Central memory CD8-positive, alpha-beta T cell (primary cell): ENCODE measurements around the gene ZC2HC1C.
"Not testable (repeated sequence)": the region's sequence is repeated elsewhere in the genome, so short reads cannot be mapped to it uniquely, and the experiment has no call there.

ENCODE experiments used
- ATAC-seq: fragments of 150-1000 bp; cut with Tn5 transposase; replicated peaks from 2 replicates; pipeline ENCODE4 v1.10.0; 2022; ENCODE audit warnings: mild to moderate bottlenecking, moderate FRiP score, moderate number of reproducible peaks; ENCODE audit not compliant: poor library complexity, severe bottlenecking; ENCODE audit errors: extremely low read depth
- DNase-seq, 2 donors: peaks; one replicate each; pipeline ENCODE4 v3.0.0; 2021; ENCODE audit warnings: low spot score in 2 of 2
- H3K27ac Mint-ChIP-seq: one replicate; pipeline ENCODE4 v1.8.0; 2022; ENCODE audit warnings: low read depth, mild to moderate bottlenecking, moderate library complexity, mixed read lengths
- H3K27me3 Mint-ChIP-seq: one replicate; pipeline ENCODE4 v1.8.0; 2022; ENCODE audit warnings: mixed read lengths
- H3K36me3 Mint-ChIP-seq: one replicate; pipeline ENCODE4 v1.8.0; 2022; ENCODE audit warnings: mild to moderate bottlenecking, moderate library complexity, mixed read lengths; ENCODE audit not compliant: insufficient read depth
- H3K4me1 Mint-ChIP-seq: one replicate; pipeline ENCODE4 v1.8.0; 2022; ENCODE audit warnings: mixed read lengths
- H3K4me3 Mint-ChIP-seq: one replicate; pipeline ENCODE4 v1.8.0; 2022; ENCODE audit warnings: mild to moderate bottlenecking, moderate library complexity, mixed read lengths
- H3K9me3 Mint-ChIP-seq: one replicate; pipeline ENCODE4 v1.8.0; 2022; ENCODE audit warnings: mixed read lengths

Gene ZC2HC1C

GRCh38 chr14:75063491-75064204 is 5.8 kb upstream of the ZC2HC1C start, which contains the start of gene ACYP1:
Gene ACYP1 (minus strand): TSS chr14:75064024. CDS start chr14:75063553, 471 bp downstream.
- peaks cover 23% of the 10 kb centered on the region for H3K4me1 Mint-ChIP-seq
- H3K4me3 Mint-ChIP-seq, result peak within 1 kb of the TSS; percentile 99
- DNase-seq (peak; percentile 85), ATAC-seq (peak; percentile 99)
- H3K27me3 Mint-ChIP-seq, result no peaks in the 10 kb centered on the region
- peak within 1 kb of the TSS; percentile 99 for H3K27ac Mint-ChIP-seq
- H3K36me3 Mint-ChIP-seq, result peaks cover 11% of the 10 kb centered on the region
- no peaks in the 10 kb centered on the region for H3K9me3 Mint-ChIP-seq

- Mint-ChIP-seq H3K4me1 (peaks cover 23% of the 10 kb centered on the region), H3K27ac (peak overlapping the region; percentile 99), H3K4me3 (peak overlapping the region; percentile 99), H3K27me3 (no peaks in the 10 kb centered on the region), H3K9me3 (no peaks in the 10 kb centered on the region), H3K36me3 (peaks cover 12% of the 10 kb centered on the region)
- peak; percentile 20 for ATAC-seq
- DNase-seq, result no peak
Observed at GRCh38 chr14:75064205-75064567, 5.3 kb upstream of the ZC2HC1C start.

GRCh38 chr14:75066691-75067090 is 2.8 kb upstream of the ZC2HC1C start:
- H3K36me3 Mint-ChIP-seq, result peaks cover 8% of the 10 kb centered on the region
- no peaks in the 10 kb centered on the region for H3K9me3 Mint-ChIP-seq
- ATAC-seq (no peak), DNase-seq (no peak)
- H3K27me3 Mint-ChIP-seq, result no peaks in the 10 kb centered on the region
- H3K4me1 Mint-ChIP-seq, result peaks cover 19% of the 10 kb centered on the region
- no peak overlapping the region for H3K4me3 Mint-ChIP-seq
- H3K27ac Mint-ChIP-seq, result no peak overlapping the region

- Mint-ChIP-seq H3K27ac (no peak overlapping the region), H3K9me3 (no peaks in the 10 kb centered on the region), H3K4me1 (peaks cover 19% of the 10 kb centered on the region), H3K27me3 (no peaks in the 10 kb centered on the region), H3K4me3 (no peak overlapping the region), H3K36me3 (peaks cover 7% of the 10 kb centered on the region)
- DNase-seq (no peak), ATAC-seq (no peak)
Observed at GRCh38 chr14:75067212-75067611, 2.2 kb upstream of the ZC2HC1C start.

- not testable (repeated sequence) for H3K27me3 Mint-ChIP-seq, H3K36me3 Mint-ChIP-seq, ATAC-seq, DNase-seq, H3K27ac Mint-ChIP-seq, H3K4me3 Mint-ChIP-seq, H3K9me3 Mint-ChIP-seq
- H3K4me1 Mint-ChIP-seq, result peaks cover 16% of the 10 kb centered on the region
Observed at GRCh38 chr14:75067765-75068164, 1.7 kb upstream of the ZC2HC1C start.

- no peaks in the 10 kb centered on the region for H3K9me3 Mint-ChIP-seq
- DNase-seq (no peak), ATAC-seq (no peak)
- H3K36me3 Mint-ChIP-seq, result peaks cover 7% of the 10 kb centered on the region
- H3K27me3 Mint-ChIP-seq, result no peaks in the 10 kb centered on the region
- H3K27ac Mint-ChIP-seq, result no peak overlapping the region
- no peak overlapping the region for H3K4me3 Mint-ChIP-seq
- peaks cover 9% of the 10 kb centered on the region for H3K4me1 Mint-ChIP-seq
Observed at GRCh38 chr14:75068294-75069120, 934 bp upstream of the ZC2HC1C start.

GRCh38 chr14:75069811-75070145 is 337 bp downstream of the ZC2HC1C start:
- DNase-seq (no peak), ATAC-seq (no peak)
- Mint-ChIP-seq H3K27ac (no peak overlapping the region), H3K36me3 (peaks cover 1% of the 10 kb centered on the region), H3K4me1 (no peaks in the 10 kb centered on the region), H3K4me3 (no peak overlapping the region), H3K9me3 (no peaks in the 10 kb centered on the region), H3K27me3 (no peaks in the 10 kb centered on the region)

GRCh38 chr14:75070383-75070782 is 942 bp downstream of the ZC2HC1C start:
- H3K27ac Mint-ChIP-seq, result no peak overlapping the region
- no peaks in the 10 kb centered on the region for H3K9me3 Mint-ChIP-seq
- H3K4me3 Mint-ChIP-seq, result no peak overlapping the region
- H3K27me3 Mint-ChIP-seq, result no peaks in the 10 kb centered on the region
- H3K4me1 Mint-ChIP-seq, result no peaks in the 10 kb centered on the region
- DNase-seq (no peak), ATAC-seq (no peak)
- peaks cover 1% of the 10 kb centered on the region for H3K36me3 Mint-ChIP-seq

GRCh38 chr14:75077794-75078193 is 8.4 kb downstream of the ZC2HC1C start:
- Mint-ChIP-seq H3K4me1 (no peaks in the 10 kb centered on the region), H3K36me3 (peaks cover 12% of the 10 kb centered on the region), H3K27me3 (no peaks in the 10 kb centered on the region), H3K4me3 (no peak overlapping the region), H3K9me3 (no peaks in the 10 kb centered on the region), H3K27ac (no peak overlapping the region)
- no peak for ATAC-seq
- no peak for DNase-seq

GRCh38 chr14:75079521-75079920 is 10.1 kb downstream of the ZC2HC1C start:
- H3K4me3 Mint-ChIP-seq, result no peak overlapping the region
- DNase-seq (no peak), ATAC-seq (no peak)
- no peaks in the 10 kb centered on the region for H3K27me3 Mint-ChIP-seq
- no peak overlapping the region for H3K27ac Mint-ChIP-seq
- H3K9me3 Mint-ChIP-seq, result no peaks in the 10 kb centered on the region
- no peaks in the 10 kb centered on the region for H3K4me1 Mint-ChIP-seq
- peaks cover 24% of the 10 kb centered on the region for H3K36me3 Mint-ChIP-seq

- H3K9me3 Mint-ChIP-seq, result no peaks in the 10 kb centered on the region
- H3K27me3 Mint-ChIP-seq, result no peaks in the 10 kb centered on the region
- no peak overlapping the region for H3K4me3 Mint-ChIP-seq
- no peaks in the 10 kb centered on the region for H3K4me1 Mint-ChIP-seq
- H3K27ac Mint-ChIP-seq, result no peak overlapping the region
- ATAC-seq (no peak), DNase-seq (no peak)
- H3K36me3 Mint-ChIP-seq, result peaks cover 39% of the 10 kb centered on the region
Observed at GRCh38 chr14:75081660-75082229, 12.3 kb downstream of the ZC2HC1C start.

GRCh38 chr14:75083271-75083670 is 13.8 kb downstream of the ZC2HC1C start:
- no peaks in the 10 kb centered on the region for H3K4me1 Mint-ChIP-seq
- peaks cover 52% of the 10 kb centered on the region for H3K36me3 Mint-ChIP-seq
- ATAC-seq (no peak), DNase-seq (no peak)
- H3K4me3 Mint-ChIP-seq, result no peak overlapping the region
- no peaks in the 10 kb centered on the region for H3K27me3 Mint-ChIP-seq
- no peaks in the 10 kb centered on the region for H3K9me3 Mint-ChIP-seq
- no peak overlapping the region for H3K27ac Mint-ChIP-seq

GRCh38 chr14:75084513-75084912 is 15.1 kb downstream of the ZC2HC1C start:
- H3K4me1 Mint-ChIP-seq, result no peaks in the 10 kb centered on the region
- peaks cover 56% of the 10 kb centered on the region for H3K36me3 Mint-ChIP-seq
- no peak for DNase-seq
- H3K27me3 Mint-ChIP-seq, result no peaks in the 10 kb centered on the region
- no peaks in the 10 kb centered on the region for H3K9me3 Mint-ChIP-seq
- H3K4me3 Mint-ChIP-seq, result no peak overlapping the region
- no peak overlapping the region for H3K27ac Mint-ChIP-seq
- no peak for ATAC-seq
